Measurements from ENCODE around the gene THRB.

DNA sequence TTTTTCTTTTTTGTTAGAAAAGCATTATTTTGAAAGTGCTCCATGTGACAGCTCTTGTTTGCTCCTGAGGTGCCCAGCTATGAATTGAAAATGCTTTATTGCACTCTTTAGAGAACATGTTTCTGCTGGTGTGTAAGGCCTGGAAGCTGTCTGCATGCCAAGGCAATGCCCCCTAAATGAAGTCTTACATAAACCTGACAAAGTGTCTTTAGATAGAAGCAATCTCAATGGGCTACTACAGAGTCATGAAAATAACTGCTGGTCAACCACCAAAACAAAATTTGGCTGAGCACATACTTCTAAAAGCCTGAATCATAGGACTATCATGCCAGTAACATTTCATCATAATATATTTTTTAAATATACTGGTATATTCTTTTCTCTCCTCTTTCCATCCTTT lies 178.7 kb downstream of the THRB start:
- TF ChIP-seq, protein P1, sequence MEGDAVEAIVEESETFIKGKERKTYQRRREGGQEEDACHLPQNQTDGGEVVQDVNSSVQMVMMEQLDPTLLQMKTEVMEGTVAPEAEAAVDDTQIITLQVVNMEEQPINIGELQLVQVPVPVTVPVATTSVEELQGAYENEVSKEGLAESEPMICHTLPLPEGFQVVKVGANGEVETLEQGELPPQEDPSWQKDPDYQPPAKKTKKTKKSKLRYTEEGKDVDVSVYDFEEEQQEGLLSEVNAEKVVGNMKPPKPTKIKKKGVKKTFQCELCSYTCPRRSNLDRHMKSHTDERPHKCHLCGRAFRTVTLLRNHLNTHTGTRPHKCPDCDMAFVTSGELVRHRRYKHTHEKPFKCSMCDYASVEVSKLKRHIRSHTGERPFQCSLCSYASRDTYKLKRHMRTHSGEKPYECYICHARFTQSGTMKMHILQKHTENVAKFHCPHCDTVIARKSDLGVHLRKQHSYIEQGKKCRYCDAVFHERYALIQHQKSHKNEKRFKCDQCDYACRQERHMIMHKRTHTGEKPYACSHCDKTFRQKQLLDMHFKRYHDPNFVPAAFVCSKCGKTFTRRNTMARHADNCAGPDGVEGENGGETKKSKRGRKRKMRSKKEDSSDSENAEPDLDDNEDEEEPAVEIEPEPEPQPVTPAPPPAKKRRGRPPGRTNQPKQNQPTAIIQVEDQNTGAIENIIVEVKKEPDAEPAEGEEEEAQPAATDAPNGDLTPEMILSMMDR (IDR thresholded peaks at IDR 0.05; ENCODE audit: low read length), result no peak
- no peak for TF ChIP-seq EZH2 (IDR thresholded peaks at IDR 0.05; ENCODE audit: borderline replicate concordance, low read length)
